Caco-2 (cell line): ENCODE results near the gene EGFR. TPM values are rescaled to one million over a fixed set of nuclear protein-coding genes. Genes with fewer than 3 reads are reported as not detected.

Source experiments
- BruUV-seq: library from RNA; stranded (reverse); fragments of 400-500 nt; replicated peaks from 2 replicates; lab custom pipeline; 2021; lab: Mats Ljungman, UMichigan
- CTCF ChIA-PET: fragments of 300-600 bp; sonication (Branson Sonifier 250); formaldehyde crosslinking; loops from one replicate; lab custom pipeline; 2022; ENCODE audit warnings: antibody characterized with exemption; lab: Charles Lee
- POLR2A ChIA-PET: fragments of 300-600 bp; sonication (Branson Sonifier 250); formaldehyde crosslinking; loops from one replicate; lab custom pipeline; 2022; ENCODE audit warnings: antibody characterized with exemption; lab: Charles Lee
- DNase-seq, 2 experiments: peaks; one replicate each; pipeline versions ENCODE4 v3.0.0 to v3.0.0-alpha.2; 2020 to 2022
- H3K27me3 ChIP-seq: replicated peaks from 2 replicates; pipeline ENCODE4 v1.6.0; 2011; ENCODE audit warnings: low read length; ENCODE audit not compliant: control insufficient read depth, insufficient read depth
- H3K36me3 ChIP-seq: 2 replicates; pipeline ENCODE4 v1.5.1; 2011; ENCODE audit warnings: low read length; ENCODE audit not compliant: control insufficient read depth, insufficient read depth
- H3K4me1 ChIP-seq: fragments of 250-450 bp; sonication (Bioruptor Pico); 2 replicates; pipeline ENCODE4 v1.5.1; 2020; ENCODE audit warnings: mild to moderate bottlenecking
- H3K4me3 ChIP-seq: 2 replicates; pipeline ENCODE4 v1.5.1; 2011; ENCODE audit warnings: low read depth, mild to moderate bottlenecking, control low read depth, low read length
- H3K9me3 ChIP-seq: fragments of 250-450 bp; sonication (Bioruptor Pico); 2 replicates; pipeline ENCODE4 v1.5.1; 2020; ENCODE audit warnings: mild to moderate bottlenecking, moderate library complexity
- H3K27ac Mint-ChIP-seq: one replicate; pipeline ENCODE4 v1.8.0; 2022; ENCODE audit warnings: mixed read lengths; ENCODE audit not compliant: unreplicated experiment
- H3K27me3 Mint-ChIP-seq: one replicate; pipeline ENCODE4 v1.8.0; 2022; ENCODE audit warnings: mixed read lengths; ENCODE audit not compliant: insufficient read depth, unreplicated experiment
- H3K36me3 Mint-ChIP-seq: one replicate; pipeline ENCODE4 v1.8.0; 2022; ENCODE audit warnings: mild to moderate bottlenecking, mixed read lengths; ENCODE audit not compliant: insufficient read depth, unreplicated experiment
- H3K4me1 Mint-ChIP-seq: one replicate; pipeline ENCODE4 v1.8.0; 2022; ENCODE audit warnings: low read depth, mixed read lengths; ENCODE audit not compliant: unreplicated experiment
- H3K4me3 Mint-ChIP-seq: one replicate; pipeline ENCODE4 v1.8.0; 2022; ENCODE audit warnings: mild to moderate bottlenecking, moderate library complexity, mixed read lengths; ENCODE audit not compliant: unreplicated experiment
- H3K9me3 Mint-ChIP-seq: one replicate; pipeline ENCODE4 v1.8.0; 2022; ENCODE audit warnings: mixed read lengths; ENCODE audit not compliant: unreplicated experiment
- intact Hi-C: fragments of 100-400 bp; cut with micrococcal nuclease; formaldehyde crosslinking; loops from one replicate; pipeline ENCODE4 v1.10.0; 2022; ENCODE audit not compliant: unreplicated experiment
- total RNA-seq: library from RNA; stranded (reverse); gene quantifications from 2 replicates; pipeline ENCODE4 v1.2.3, GENCODE V29; 2022
- TF ChIP-seq, protein P1 (sequence below), 2 experiments: fragments of 200-600 bp in 1 of 2; IDR thresholded peaks; 1 replicate in 1 of 2; 2 replicates in 1 of 2; pipeline versions ENCODE4 v1.5.1 to v1.8.0; 2011 to 2022; ENCODE audit warnings: antibody characterized with exemption in 1 of 2, control low read depth in 1 of 2, inconsistent platforms in 1 of 2, low read depth in 1 of 2, low read length in 1 of 2, mild to moderate bottlenecking in 1 of 2, moderate library complexity in 1 of 2; ENCODE audit not compliant: insufficient read depth in 1 of 2, severe bottlenecking in 1 of 2, unreplicated experiment in 1 of 2

EGFR gene
- total RNA-seq, 1 experiment from 2014 or later = 60.1 TPM

DNA sequence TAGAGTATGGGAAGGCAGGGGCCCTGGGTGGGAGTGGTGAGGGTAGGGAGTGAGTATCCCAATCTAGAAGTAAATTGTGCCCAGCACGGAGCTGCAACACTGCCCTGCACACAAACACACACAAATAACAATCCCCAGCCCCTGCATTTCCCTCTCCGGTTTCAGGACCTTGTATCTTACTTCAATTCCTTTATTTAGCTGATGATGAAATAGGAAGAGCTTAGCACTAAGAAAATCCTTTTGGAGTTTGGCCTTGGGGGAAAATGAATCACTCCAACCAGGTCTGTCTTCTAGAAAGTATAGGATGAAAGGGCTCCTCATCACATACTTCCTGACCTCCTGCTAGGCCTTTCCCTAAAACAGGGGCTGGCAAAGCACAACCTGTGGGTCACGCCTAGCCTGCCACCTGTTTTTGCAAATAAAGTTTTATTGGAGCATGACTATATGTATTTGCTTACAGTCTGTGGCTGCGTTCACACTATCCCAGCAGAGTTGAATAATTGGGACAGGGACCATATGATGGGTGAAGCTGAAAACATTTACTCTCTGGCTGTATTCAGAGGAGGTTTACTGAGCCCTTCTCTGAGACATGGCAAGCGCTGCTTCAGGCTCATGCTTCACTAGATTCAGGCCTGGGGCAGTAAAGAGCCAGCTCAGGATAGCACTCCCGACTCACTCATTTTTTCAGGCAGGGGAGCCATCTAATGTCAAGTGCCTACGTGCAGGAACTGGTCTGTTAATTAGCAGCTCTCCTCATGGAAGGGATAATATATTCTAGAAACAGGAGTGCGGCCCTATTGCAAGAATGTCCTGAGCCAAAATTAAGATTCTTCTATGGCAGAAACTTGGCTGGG is 111.0 kb downstream of the EGFR start:
- no peaks in the 10 kb centered on the region for H3K9me3 ChIP-seq
- Mint-ChIP-seq H3K9me3 (no peaks in the 10 kb centered on the region), H3K27ac (no peak overlapping the region), H3K36me3 (no peaks in the 10 kb centered on the region), H3K27me3 (no peaks in the 10 kb centered on the region), H3K4me3 (no peak overlapping the region), H3K4me1 (peaks cover 26% of the 10 kb centered on the region)
- no peaks in the 10 kb centered on the region for H3K27me3 ChIP-seq
- peaks cover 40% of the 10 kb centered on the region for H3K4me1 ChIP-seq
- CTCF ChIA-PET = interaction anchor here (0.6 to 1.0 kb wide), 3 partner anchors 341 to 1111 kb away, joined by 3 read pairs; no protein-coding TSS in a partner anchor
- no peaks in the 10 kb centered on the region for H3K36me3 ChIP-seq
- H3K4me3 ChIP-seq = no peak overlapping the region
- POLR2A ChIA-PET = no interaction called here
- no peak for DNase-seq
- TF ChIP-seq, protein P1, sequence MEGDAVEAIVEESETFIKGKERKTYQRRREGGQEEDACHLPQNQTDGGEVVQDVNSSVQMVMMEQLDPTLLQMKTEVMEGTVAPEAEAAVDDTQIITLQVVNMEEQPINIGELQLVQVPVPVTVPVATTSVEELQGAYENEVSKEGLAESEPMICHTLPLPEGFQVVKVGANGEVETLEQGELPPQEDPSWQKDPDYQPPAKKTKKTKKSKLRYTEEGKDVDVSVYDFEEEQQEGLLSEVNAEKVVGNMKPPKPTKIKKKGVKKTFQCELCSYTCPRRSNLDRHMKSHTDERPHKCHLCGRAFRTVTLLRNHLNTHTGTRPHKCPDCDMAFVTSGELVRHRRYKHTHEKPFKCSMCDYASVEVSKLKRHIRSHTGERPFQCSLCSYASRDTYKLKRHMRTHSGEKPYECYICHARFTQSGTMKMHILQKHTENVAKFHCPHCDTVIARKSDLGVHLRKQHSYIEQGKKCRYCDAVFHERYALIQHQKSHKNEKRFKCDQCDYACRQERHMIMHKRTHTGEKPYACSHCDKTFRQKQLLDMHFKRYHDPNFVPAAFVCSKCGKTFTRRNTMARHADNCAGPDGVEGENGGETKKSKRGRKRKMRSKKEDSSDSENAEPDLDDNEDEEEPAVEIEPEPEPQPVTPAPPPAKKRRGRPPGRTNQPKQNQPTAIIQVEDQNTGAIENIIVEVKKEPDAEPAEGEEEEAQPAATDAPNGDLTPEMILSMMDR (IDR thresholded peaks at IDR 0.05; ENCODE audit: insufficient read depth in 1 of 2, low read depth in 1 of 2, low read length in 1 of 2, severe bottlenecking in 1 of 2, unreplicated experiment in 1 of 2) = no peak
- BruUV-seq = no TSS peak
- intact Hi-C loops = no loop called here

DNA sequence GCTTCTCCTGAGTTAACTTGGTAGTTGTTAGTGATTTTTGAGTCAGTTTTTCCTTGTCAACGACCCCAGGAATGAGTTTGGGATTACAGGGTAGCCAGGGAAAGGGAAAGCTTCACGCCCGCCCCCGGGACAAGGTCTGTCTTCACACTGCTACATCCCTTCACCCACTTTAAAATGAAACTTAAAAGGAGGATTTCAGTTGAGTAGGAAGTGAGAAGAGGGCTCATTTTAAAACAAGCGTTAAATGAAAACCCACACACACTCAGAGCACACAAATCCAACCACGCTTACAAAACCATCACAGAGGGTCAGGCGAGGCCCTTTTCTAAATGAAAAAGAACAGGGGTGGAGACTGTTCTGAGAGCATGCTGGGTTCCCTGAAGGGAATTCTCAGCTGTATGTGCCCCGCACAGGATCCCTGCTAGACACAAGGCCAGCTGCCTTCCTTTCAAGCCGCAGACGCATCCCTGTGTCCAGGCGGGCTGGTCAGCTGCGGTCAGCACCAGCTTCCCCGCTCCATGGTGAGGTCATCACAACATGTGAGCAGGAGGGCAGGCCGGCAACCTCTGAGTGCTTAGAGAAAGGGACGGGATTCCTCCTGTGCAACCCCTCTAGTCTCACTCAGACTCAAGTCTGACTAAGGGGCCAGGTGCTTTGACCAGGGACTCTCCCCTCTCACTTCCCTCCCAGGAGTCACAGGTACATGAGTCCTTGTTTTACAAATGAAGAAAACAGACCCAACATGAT is 111.8 kb downstream of the EGFR start:
- Histone ChIP-seq H3K36me3 (no peaks in the 10 kb centered on the region), H3K4me1 (peaks cover 40% of the 10 kb centered on the region), H3K27me3 (no peaks in the 10 kb centered on the region), H3K4me3 (no peak overlapping the region), H3K9me3 (no peaks in the 10 kb centered on the region)
- no peak overlapping the region for H3K27ac Mint-ChIP-seq
- ChIA-PET POLR2A (no interaction called here), CTCF (interaction anchor here (0.6 to 1.0 kb wide), 2 partner anchors 342 to 1112 kb away, joined by 3 read pairs; no protein-coding TSS in a partner anchor)
- peaks cover 26% of the 10 kb centered on the region for H3K4me1 Mint-ChIP-seq
- BruUV-seq = no TSS peak
- DNase-seq = no peak
- H3K27me3 Mint-ChIP-seq = no peaks in the 10 kb centered on the region
- H3K36me3 Mint-ChIP-seq = no peaks in the 10 kb centered on the region
- intact Hi-C loops = no loop called here
- TF ChIP-seq, protein P1 (IDR thresholded peaks at IDR 0.05; ENCODE audit: insufficient read depth in 1 of 2, low read depth in 1 of 2, low read length in 1 of 2, severe bottlenecking in 1 of 2, unreplicated experiment in 1 of 2) = no peak
- no peaks in the 10 kb centered on the region for H3K9me3 Mint-ChIP-seq
- H3K4me3 Mint-ChIP-seq = no peak overlapping the region

DNA sequence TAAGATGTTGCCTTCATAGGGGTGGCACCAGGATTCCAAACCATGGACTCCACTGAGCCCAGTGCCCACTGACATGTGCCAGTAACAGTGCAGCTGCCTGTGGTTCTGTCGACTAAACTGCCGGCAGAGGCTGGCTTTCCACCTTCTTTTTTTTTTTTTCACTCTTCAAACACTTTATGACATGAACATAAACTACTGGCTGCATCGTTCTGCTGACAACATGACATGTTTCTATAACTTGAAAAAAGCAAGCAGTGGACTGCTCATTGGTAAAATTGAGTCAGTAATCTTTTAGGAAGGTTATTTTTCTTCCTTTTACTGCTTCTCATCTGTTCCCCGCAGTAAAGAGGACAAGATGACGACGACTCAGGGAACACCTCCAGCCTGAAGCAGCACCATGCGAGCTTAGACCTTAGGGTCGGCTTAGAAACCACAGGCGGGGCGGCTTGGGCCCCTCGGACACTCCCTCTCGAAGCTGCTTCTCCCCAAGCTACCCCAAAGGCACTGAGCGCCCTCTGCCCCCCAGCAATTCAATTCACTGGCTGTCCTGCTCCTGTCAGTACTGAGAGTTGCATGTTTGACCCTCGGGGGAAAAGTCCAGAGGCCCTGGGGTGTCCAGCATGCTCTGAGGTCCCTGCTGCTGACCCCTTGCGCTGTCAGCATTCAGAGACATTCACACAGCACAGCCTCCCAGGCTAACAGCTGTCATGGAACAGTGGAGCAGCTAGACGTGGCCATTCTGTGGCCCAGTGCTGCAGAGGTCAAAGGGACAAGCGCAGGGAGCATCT is 112.5 kb downstream of the EGFR start:
- intact Hi-C loops = no loop called here
- ChIA-PET POLR2A (no interaction called here), CTCF (no interaction called here)
- Mint-ChIP-seq H3K36me3 (no peaks in the 10 kb centered on the region), H3K27ac (no peak overlapping the region), H3K27me3 (no peaks in the 10 kb centered on the region), H3K4me3 (no peak overlapping the region), H3K4me1 (peaks cover 26% of the 10 kb centered on the region), H3K9me3 (no peaks in the 10 kb centered on the region)
- Histone ChIP-seq H3K36me3 (no peaks in the 10 kb centered on the region), H3K4me1 (peaks cover 40% of the 10 kb centered on the region), H3K9me3 (no peaks in the 10 kb centered on the region), H3K4me3 (no peak overlapping the region), H3K27me3 (no peaks in the 10 kb centered on the region)
- BruUV-seq = no TSS peak
- DNase-seq = no peak
- TF ChIP-seq, protein P1 (IDR thresholded peaks at IDR 0.05; ENCODE audit: insufficient read depth in 1 of 2, low read depth in 1 of 2, low read length in 1 of 2, severe bottlenecking in 1 of 2, unreplicated experiment in 1 of 2) = no peak
